ENCODE measurements around the gene FRAS1.
"Not testable (repeated sequence)": the region's sequence is repeated elsewhere in the genome, so short reads cannot be mapped to it uniquely, and the experiment has no call there.

Gene FRAS1, protein sequence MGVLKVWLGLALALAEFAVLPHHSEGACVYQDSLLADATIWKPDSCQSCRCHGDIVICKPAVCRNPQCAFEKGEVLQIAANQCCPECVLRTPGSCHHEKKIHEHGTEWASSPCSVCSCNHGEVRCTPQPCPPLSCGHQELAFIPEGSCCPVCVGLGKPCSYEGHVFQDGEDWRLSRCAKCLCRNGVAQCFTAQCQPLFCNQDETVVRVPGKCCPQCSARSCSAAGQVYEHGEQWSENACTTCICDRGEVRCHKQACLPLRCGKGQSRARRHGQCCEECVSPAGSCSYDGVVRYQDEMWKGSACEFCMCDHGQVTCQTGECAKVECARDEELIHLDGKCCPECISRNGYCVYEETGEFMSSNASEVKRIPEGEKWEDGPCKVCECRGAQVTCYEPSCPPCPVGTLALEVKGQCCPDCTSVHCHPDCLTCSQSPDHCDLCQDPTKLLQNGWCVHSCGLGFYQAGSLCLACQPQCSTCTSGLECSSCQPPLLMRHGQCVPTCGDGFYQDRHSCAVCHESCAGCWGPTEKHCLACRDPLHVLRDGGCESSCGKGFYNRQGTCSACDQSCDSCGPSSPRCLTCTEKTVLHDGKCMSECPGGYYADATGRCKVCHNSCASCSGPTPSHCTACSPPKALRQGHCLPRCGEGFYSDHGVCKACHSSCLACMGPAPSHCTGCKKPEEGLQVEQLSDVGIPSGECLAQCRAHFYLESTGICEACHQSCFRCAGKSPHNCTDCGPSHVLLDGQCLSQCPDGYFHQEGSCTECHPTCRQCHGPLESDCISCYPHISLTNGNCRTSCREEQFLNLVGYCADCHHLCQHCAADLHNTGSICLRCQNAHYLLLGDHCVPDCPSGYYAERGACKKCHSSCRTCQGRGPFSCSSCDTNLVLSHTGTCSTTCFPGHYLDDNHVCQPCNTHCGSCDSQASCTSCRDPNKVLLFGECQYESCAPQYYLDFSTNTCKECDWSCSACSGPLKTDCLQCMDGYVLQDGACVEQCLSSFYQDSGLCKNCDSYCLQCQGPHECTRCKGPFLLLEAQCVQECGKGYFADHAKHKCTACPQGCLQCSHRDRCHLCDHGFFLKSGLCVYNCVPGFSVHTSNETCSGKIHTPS (N-terminal part only)

DNA sequence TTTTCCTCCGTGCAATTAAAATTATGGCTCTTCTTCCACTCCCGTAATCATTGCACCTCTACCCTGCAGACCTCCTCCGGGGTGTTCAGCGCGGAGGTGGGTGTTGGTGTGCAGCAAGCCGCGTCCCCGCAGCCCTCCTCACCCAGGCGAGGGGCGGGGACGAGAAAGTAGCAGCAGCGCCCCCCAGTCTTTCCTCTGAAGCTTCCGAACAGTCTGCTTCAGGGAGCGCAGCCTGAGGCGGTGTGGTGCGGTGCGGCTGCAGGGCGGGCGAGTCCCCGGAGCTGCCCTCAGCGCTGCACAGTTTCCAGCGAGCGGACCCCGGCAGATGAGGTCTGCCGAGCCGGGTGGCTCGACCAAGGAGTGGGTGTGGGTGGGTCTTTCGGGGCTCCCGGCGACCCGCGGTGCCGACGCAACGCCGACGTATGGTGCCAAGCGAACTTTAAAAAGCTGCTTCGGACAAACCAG lies at the start of gene FRAS1:
Gene FRAS1 (plus strand): TSS at position 189 of the 465 bp plus-strand sequence. CDS start 687 bp downstream, outside the sequence.
- no peaks in the 10 kb centered on the region for H3K9me3 ChIP-seq (ENCODE audit: control insufficient read depth, insufficient read depth, low read length)
- no peaks in the 10 kb centered on the region for H3K36me3 ChIP-seq (ENCODE audit: insufficient read depth, low read length)
- peaks cover 3% of the 10 kb centered on the region; the same call in 1 of the 2 replicates for H3K4me1 ChIP-seq (ENCODE audit: insufficient read depth, low read length)
- peak within 1 kb of the TSS; percentile 84 for H3K9ac ChIP-seq (ENCODE audit: low read depth, low read length)

DNA sequence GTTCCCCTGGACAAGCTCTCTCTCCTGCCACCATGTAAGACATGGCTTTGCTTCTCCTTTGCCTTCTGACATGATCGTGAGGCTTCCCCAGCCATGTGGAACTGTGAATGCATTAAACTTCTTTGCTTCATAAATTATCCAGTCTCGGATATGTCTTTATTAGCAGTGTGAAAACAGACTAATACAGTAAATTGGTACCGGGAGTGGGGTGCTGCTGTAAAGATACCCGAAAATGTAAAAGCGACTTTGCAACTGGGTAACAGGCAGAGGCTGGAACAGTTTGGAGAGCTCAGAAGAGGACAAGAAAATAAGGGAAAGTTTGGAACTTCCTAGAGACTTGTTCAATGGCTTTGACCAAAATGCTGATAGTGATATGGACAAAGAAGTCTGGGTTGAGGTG lies 46.1 kb upstream of the FRAS1 start:
- not testable (repeated sequence) for H3K9me3 ChIP-seq (ENCODE audit: control insufficient read depth, insufficient read depth, low read length); H3K4me1 ChIP-seq (ENCODE audit: insufficient read depth, low read length); H3K9ac ChIP-seq (ENCODE audit: low read depth, low read length); H3K36me3 ChIP-seq (ENCODE audit: insufficient read depth, low read length)

DNA sequence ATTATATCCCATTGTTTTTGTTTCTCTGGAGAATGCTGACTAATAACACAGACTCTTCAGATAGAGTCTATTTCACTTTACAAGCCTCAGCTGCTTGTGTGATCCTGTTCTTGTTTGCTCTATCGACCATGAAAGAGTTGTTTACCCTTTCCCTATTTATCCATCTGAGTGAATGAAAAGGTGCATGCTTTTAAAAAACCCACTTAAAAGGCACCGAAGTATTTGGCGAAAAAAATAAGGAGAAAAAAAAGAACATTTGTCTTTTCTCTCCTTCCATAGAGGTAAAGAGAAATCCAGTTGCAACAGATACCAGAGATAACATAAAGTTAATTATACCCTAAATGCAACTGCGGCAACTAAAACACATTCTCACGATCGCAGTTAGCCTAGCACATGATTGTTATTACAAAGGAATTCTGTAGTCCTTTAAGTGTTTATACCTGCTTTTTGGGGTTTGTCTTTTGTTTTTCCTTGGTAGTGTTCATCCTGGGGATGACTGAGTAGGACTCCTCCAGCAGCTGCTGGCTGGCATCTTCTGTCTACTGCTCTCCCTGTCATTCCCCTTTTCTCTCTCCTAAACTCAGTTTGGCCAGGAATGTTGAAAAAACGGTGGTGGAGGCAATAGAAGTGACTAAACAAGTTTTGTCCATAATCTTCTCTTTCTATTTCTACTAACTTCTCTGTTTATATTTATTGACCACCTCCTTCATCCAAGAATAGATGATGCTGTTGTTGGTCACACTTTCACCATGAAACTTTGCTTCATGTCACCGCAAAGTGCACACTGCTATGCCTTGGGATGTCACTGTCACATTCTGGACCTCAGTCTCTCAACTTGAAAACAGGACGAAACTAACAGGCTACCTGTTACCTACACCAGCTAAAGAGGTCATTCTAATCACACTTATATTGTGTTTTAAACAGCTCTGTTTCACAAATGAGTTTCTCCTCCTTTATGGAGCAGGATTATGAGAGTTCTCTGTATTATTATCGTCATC lies 41.9 kb upstream of the FRAS1 start:
- Histone ChIP-seq H3K36me3 (ENCODE audit: insufficient read depth, low read length) (no peaks in the 10 kb centered on the region; the same call in 1 of the 2 replicates), H3K4me1 (ENCODE audit: insufficient read depth, low read length) (no peaks in the 10 kb centered on the region), H3K9ac (ENCODE audit: low read depth, low read length) (no peak overlapping the region), H3K9me3 (ENCODE audit: control insufficient read depth, insufficient read depth, low read length) (peaks cover 2% of the 10 kb centered on the region; the same call in 1 of the 2 replicates)

DNA sequence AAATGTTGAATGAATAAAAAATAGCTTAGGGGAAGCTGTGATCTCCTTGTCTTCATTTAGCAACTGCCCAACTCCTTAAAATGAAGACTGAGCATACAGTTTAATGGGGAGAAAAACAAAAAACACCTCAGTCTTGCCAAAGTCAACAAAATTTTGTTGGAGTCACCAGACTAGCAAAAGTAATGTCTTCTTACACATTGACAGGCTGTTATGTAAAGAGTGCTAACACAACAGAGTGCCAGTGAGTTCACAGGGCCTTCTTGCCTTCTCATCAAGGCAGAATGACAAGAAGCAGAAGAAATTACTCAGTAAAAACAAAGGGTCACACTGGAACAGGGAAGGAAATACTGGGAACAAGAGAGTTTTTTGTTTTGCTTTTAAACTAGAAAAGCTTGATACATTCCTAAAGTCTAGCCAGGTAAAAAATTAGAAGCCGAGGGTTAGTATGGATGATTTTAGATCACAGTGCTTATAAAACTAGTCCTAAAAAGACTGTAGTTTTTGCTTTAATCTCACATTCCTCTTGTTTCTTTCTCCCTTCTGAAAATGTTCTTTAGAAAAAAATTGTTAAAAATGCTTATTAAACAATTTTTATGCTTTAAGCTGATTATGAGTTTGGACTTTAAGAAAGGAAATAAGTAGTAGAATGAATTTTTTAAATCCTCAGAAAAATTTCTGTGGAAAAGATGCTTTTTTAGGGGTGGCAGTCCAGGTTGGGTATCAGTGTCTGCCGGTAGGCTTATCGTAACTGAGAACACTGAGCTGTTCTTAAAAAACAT lies 38.7 kb upstream of the FRAS1 start:
- Histone ChIP-seq H3K4me1 (ENCODE audit: insufficient read depth, low read length) (no peaks in the 10 kb centered on the region), H3K9me3 (ENCODE audit: control insufficient read depth, insufficient read depth, low read length) (no peaks in the 10 kb centered on the region; the same call in 1 of the 2 replicates), H3K36me3 (ENCODE audit: insufficient read depth, low read length) (no peaks in the 10 kb centered on the region), H3K9ac (ENCODE audit: low read depth, low read length) (no peak overlapping the region)

DNA sequence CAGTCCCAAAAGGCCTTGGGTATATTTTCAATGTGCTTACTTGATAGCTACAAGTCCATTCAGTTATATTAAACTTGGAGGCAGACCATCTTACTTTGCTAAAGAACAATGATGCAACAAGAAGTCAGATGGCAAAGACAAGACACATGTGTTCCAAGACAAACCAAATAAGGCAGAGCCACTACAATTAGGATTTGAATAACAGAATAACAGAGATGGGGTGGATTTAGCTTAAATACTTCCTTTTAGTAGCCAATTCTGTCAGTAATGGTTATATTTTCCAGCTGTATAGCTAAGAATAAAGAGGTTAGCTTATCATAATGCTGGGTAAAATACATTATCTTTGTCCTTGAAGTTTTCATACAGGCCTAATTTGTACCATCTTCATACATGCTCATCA lies 37.7 kb upstream of the FRAS1 start:
- Histone ChIP-seq H3K9me3 (ENCODE audit: control insufficient read depth, insufficient read depth, low read length) (no peaks in the 10 kb centered on the region; the same call in 1 of the 2 replicates), H3K9ac (ENCODE audit: low read depth, low read length) (no peak overlapping the region), H3K4me1 (ENCODE audit: insufficient read depth, low read length) (no peaks in the 10 kb centered on the region), H3K36me3 (ENCODE audit: insufficient read depth, low read length) (no peaks in the 10 kb centered on the region)

DNA sequence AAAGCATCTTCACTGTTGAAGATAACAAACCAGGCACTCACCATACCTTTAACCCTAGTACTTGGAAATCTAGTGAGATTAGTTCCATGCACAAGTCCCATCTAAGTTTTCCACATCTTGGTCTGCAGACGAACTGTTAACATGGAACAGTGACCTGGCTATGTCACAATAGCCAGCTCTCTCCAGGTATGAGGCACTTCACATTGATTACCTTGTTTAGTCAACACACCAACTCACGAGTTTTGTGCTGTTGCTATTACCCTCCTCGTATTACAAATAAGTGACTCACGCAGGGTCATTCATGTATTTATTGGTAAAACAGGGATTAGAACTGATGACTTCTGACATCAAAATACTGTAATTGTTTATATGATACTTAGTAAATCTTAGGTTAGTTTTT lies 36.4 kb upstream of the FRAS1 start:
- H3K9ac ChIP-seq (ENCODE audit: low read depth, low read length): no peak overlapping the region
- no peaks in the 10 kb centered on the region for H3K36me3 ChIP-seq (ENCODE audit: insufficient read depth, low read length)
- H3K4me1 ChIP-seq (ENCODE audit: insufficient read depth, low read length): no peaks in the 10 kb centered on the region
- H3K9me3 ChIP-seq (ENCODE audit: control insufficient read depth, insufficient read depth, low read length): no peaks in the 10 kb centered on the region

DNA sequence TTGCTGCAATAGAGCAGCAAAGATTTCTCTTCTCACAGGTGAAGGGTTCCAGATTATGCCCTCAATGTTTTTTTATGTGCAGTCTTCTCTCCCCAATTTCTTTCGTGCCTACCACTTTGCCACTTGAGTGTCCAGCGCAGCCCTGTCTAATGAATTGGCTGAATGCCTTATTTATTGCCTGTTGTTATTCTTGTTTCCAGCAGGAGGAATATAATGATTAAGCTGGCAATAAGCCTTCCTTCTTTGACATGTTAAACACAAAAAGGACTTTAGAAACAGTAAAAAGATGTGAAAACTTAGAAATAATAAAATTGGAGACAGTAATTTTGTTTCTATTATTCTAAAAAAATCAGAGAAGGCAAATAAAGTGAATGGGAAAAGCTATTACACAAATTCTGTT lies 34.6 kb upstream of the FRAS1 start:
- H3K36me3 ChIP-seq (ENCODE audit: insufficient read depth, low read length): no peaks in the 10 kb centered on the region
- no peak overlapping the region for H3K9ac ChIP-seq (ENCODE audit: low read depth, low read length)
- H3K9me3 ChIP-seq (ENCODE audit: control insufficient read depth, insufficient read depth, low read length): no peaks in the 10 kb centered on the region
- no peaks in the 10 kb centered on the region for H3K4me1 ChIP-seq (ENCODE audit: insufficient read depth, low read length)

DNA sequence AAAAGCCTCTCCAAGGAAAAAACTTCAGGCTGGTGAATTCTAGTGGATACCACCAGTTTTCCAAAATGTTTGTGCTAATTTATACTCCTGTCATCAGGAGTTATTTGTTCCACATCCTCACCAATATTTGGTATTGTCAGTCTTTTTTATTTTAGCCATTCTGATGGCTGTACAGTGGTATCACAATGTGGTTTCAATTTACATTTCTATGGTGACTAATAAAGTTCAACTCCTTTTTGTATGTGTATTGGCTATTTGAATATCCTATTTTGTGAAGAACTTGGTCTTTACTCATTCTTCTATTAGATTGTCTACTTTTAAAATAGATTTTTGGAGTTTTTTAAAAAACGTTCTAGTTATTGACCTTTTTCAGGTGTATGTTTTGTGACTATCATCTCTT lies 33.0 kb upstream of the FRAS1 start:
- Histone ChIP-seq H3K9me3 (ENCODE audit: control insufficient read depth, insufficient read depth, low read length) (no peaks in the 10 kb centered on the region), H3K36me3 (ENCODE audit: insufficient read depth, low read length) (no peaks in the 10 kb centered on the region), H3K4me1 (ENCODE audit: insufficient read depth, low read length) (no peaks in the 10 kb centered on the region), H3K9ac (ENCODE audit: low read depth, low read length) (no peak overlapping the region)

DNA sequence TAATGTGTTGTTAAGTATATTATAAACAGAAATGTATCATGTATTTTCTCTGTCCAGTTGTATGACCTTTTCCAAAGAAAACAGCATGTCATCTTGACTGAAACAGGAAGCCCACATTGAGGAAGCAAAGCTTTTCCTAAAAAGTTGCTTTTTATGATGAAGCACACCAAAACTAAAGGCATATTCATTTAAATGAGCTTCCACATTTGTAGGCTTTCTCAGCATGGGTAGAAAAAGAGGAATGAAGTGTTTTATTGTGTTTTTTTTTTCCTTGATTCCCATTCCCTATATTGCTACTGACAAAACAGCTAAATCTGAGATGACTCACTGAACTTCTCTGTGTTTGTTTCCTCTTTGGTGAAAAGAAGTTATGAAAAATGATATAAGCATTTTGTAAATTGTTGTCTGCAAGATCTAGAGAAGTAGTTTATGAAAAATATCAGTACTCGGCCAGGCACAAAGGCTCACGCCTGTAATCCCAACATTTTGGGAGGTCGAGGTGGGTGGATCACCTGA lies 32.5 kb upstream of the FRAS1 start:
- H3K9ac ChIP-seq (ENCODE audit: low read depth, low read length): no peak overlapping the region
- no peaks in the 10 kb centered on the region for H3K36me3 ChIP-seq (ENCODE audit: insufficient read depth, low read length)
- H3K4me1 ChIP-seq (ENCODE audit: insufficient read depth, low read length): no peaks in the 10 kb centered on the region
- no peaks in the 10 kb centered on the region for H3K9me3 ChIP-seq (ENCODE audit: control insufficient read depth, insufficient read depth, low read length)

DNA sequence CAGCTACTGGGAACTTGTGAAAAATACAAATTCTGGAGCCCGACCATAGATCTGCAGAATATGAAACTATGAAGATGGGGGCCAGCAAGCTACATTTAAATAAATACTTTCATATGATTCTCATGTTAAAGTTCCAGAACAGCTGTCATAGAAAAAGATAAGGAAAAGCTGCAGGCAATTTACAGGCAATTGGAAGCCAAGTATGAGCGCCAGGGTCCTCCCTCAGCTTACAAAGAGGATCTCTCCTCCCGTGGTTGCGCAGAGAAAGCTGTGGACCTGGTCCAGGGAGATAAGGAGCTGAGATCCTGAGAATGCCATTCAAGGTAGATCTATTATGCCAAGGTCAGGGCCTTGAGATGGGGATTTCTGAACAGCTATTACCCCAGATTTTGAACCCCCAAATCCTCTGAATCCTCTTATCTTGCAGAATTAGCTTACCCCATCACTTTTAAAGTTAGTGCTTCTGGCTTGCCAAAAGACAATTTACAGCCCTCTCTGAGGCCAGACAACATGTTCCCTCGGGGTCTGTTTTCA lies 25.6 kb upstream of the FRAS1 start:
- H3K9ac ChIP-seq (ENCODE audit: low read depth, low read length): no peak overlapping the region
- no peaks in the 10 kb centered on the region; the same call in 1 of the 2 replicates for H3K9me3 ChIP-seq (ENCODE audit: control insufficient read depth, insufficient read depth, low read length)
- H3K4me1 ChIP-seq (ENCODE audit: insufficient read depth, low read length): no peaks in the 10 kb centered on the region
- H3K36me3 ChIP-seq (ENCODE audit: insufficient read depth, low read length): no peaks in the 10 kb centered on the region

DNA sequence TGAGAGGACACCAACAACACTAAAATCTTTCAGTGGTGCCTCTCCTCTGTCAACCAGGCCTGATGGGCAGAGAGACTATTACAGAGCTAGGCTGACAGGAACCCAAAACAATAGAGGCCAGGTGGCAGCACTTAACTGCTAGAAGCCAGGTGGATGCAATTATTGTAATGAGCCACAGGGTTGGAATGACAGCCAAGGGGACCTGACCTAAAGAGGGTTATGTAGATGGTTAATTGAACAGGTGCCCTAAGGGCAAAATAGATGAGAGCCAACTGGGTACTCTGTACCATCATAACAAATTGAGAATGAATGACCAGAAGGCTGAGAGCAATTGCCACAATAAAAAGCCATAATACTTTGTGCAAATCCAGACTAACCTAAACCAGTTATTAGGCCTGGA lies 24.7 kb upstream of the FRAS1 start:
- H3K4me1 ChIP-seq (ENCODE audit: insufficient read depth, low read length): no peaks in the 10 kb centered on the region
- H3K9me3 ChIP-seq (ENCODE audit: control insufficient read depth, insufficient read depth, low read length): no peaks in the 10 kb centered on the region; the same call in 1 of the 2 replicates
- H3K36me3 ChIP-seq (ENCODE audit: insufficient read depth, low read length): no peaks in the 10 kb centered on the region
- no peak overlapping the region for H3K9ac ChIP-seq (ENCODE audit: low read depth, low read length)

DNA sequence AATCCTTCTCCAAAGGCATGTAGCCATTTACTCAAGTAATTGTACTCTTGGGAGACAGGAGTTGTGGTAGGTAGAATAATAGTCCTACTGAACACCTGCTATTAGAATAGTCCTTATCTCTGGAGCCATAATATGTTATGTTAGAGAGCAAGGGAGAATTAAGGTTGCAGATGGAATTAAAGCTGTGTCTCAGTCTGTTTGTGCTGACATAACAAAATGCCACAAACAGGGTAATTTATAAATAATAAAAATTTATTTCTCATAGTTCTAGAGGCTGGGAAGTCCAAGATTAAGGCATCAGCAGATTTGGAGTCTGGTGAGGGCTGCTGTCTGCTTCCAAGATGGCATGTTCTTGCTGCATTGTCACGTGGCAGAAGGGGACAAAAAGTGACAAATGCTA lies 24.2 kb upstream of the FRAS1 start:
- no peaks in the 10 kb centered on the region for H3K36me3 ChIP-seq (ENCODE audit: insufficient read depth, low read length)
- H3K4me1 ChIP-seq (ENCODE audit: insufficient read depth, low read length): no peaks in the 10 kb centered on the region
- H3K9ac ChIP-seq (ENCODE audit: low read depth, low read length): no peak overlapping the region
- no peaks in the 10 kb centered on the region; the same call in 1 of the 2 replicates for H3K9me3 ChIP-seq (ENCODE audit: control insufficient read depth, insufficient read depth, low read length)

Measured in ES-I3 (cell line).